Activated naive CD4-positive, alpha-beta T cell treated with anti-CD3 and anti-CD28 coated beads, Interleukin-2, amount 50 U/mL, for 16 hours (primary cell): ENCODE results near the gene FOXB1.

Experiments
- DNase-seq: peaks from one replicate; pipeline ENCODE4 v3.0.0-alpha.2; 2020

Gene FOXB1

GRCh38 chr15:60021589-60022378, 17.7 kb downstream of the FOXB1 start:
- DNase-seq = no peak

GRCh38 chr15:60022379-60022741, 18.2 kb downstream of the FOXB1 start:
- no peak for DNase-seq

GRCh38 chr15:60026555-60026954, 22.4 kb downstream of the FOXB1 start:
- DNase-seq = no peak

GRCh38 chr15:60035344-60035743, 31.2 kb downstream of the FOXB1 start:
- no peak for DNase-seq

GRCh38 chr15:60039316-60039715, 35.2 kb downstream of the FOXB1 start:
- no peak for DNase-seq

- no peak for DNase-seq
These were observed 39.8 kb downstream of the FOXB1 start for GRCh38 chr15:60043744-60044435.

GRCh38 chr15:60044636-60045270, 40.6 kb downstream of the FOXB1 start:
- DNase-seq = no peak

GRCh38 chr15:60047701-60048100, 43.6 kb downstream of the FOXB1 start:
- DNase-seq = no peak

- no peak for DNase-seq
These were observed 45.8 kb downstream of the FOXB1 start for GRCh38 chr15:60049948-60050347.

- no peak for DNase-seq
These were observed 48.7 kb downstream of the FOXB1 start for GRCh38 chr15:60052796-60053195.

- DNase-seq = no peak
These were observed 50.4 kb downstream of the FOXB1 start for GRCh38 chr15:60054472-60054871.
